Stimulated activated CD4-positive, alpha-beta T cell treated with anti-CD3 and anti-CD28 coated beads, Interleukin-12 subunit alpha, Interleukin-12 subunit beta, amount 100 ng/mL, for 24 hours (primary cell): ENCODE data around the gene ZNF330.

Source experiments
- DNase-seq, 2 experiments: peaks; one replicate each; pipeline ENCODE4 v3.0.0-alpha.2; 2020; ENCODE audit warnings: low read depth in 2 of 2

Gene ZNF330

DNA sequence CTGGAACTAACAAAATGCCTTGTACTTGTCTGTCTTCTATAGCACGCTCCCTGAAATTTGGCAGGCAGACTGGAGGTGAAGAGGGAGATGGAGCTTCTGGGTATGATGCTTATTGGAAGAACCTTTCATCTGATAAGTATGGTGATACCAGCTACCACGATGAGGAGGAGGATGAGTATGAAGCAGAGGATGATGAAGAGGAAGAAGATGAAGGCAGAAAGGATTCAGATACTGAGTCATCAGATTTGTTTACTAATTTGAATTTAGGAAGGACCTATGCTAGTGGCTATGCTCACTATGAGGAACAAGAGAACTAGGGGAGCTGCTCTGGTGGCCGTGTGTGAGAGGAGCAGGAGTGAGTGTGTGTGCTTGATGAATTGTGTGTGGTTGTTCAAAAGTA is 13.0 kb downstream of the ZNF330 start:
- DNase-seq = no peak

DNA sequence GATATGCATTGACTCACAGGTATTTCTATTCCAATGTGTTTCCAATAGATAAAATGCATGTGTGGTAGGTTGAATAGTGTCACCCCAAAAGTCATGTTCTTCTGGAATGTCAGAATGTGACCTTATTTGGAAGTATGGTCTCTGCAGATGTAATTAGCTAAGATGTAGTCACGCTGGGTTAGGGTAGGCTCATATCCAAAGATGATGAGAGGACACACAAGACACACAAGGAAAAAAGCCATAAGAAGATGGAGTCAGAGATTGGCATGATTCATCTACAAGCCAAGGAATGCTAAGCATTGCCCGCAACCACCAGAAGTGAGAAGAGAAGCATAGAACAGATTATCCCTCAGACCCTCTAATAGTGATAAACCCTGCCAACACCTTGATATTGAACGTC is 17.5 kb downstream of the ZNF330 start:
- no peak for DNase-seq

DNA sequence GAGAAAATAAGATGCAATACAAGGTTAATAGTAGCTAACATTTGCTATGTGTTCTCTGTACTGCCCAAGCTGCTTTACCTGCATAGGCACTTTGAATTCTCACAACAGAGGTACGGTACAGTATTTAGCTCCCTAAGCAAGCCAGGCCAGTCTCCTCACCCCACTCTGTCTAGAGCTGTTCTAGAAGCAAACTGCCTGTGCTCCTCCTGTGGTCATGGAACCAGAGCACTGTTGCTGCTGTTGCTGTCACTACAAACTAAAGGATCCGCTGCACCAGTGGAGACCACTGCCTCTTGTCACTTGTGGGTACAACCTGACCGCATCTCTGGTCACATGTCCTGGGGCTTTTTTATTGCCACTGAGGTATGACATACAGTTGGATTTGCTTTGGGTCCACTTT is 19.6 kb downstream of the ZNF330 start:
- DNase-seq = no peak

DNA sequence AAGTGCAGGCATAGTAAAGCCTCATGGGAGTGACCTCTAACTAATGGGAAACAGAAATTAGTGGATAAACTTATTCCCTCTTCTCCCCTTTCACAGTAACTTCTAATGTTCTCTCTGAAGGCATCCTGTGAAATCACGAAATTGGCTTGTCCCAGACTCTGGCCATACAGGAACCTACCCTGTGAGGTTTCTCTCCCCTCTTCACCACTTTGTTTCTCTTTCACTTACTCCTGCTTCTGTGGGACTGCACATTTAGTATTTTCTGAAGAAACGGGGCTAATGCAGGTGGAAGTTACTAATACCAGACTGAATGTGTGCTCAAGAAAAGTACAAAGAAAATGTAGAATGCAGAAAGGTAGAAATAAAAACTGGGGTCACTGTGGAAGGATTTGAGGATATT is 20.0 kb downstream of the ZNF330 start:
- DNase-seq = no peak

DNA sequence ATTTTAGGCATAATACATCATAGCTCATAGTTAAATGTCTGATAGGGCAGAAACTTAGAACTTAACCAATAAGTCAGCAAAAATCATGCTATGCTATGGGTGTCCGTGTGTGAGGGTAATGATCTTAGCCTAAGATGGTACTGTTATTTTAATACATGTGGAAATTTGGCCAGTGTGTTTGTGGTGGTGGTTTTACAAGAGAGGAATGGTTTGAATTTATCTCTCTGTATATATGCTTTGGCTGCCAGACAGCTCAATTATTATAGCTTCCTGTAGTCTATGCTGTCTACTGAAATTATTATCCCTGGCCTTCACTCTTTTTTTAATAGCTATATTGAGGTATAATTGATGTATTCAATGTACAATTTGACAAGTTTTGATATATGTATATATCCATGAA is 21.3 kb downstream of the ZNF330 start:
- no peak for DNase-seq

DNA sequence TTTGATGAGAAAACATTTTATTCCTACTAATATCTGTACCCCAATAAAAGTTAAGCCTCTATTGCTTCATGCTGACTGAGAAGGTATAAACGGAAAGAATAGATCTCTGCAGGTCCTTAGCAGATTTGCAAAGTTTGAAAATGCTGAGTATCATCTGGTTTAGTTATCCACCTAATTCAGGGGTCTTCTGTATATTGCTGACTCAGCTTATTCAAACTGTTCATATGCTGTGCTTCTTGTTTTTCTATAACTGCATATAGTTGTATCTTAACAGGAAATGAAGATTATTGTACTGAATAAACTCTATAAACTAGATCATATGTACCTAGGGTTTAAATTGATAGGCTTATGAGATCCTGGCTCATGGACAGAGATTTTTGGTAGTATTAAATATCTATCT is 23.7 kb downstream of the ZNF330 start:
- DNase-seq = no peak

DNA sequence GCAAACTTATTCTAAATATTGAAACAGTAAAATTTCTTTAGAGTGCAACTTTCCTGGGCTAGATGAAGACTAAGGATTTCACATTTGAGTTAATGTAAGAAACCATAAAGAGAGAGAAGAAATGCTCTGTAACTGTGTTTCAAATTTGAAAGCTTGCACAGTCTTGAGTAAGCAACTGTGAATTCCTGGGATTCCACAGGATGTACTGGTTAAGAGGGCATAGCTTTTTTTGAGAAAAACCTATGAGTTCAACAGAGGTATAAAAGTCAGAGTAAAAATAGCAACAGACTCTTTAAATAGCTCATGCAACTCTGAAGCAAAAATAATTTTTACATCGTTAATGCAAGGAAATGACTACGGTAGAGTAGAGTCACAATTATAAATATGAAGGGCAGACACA is 25.5 kb downstream of the ZNF330 start:
- DNase-seq = no peak

DNA sequence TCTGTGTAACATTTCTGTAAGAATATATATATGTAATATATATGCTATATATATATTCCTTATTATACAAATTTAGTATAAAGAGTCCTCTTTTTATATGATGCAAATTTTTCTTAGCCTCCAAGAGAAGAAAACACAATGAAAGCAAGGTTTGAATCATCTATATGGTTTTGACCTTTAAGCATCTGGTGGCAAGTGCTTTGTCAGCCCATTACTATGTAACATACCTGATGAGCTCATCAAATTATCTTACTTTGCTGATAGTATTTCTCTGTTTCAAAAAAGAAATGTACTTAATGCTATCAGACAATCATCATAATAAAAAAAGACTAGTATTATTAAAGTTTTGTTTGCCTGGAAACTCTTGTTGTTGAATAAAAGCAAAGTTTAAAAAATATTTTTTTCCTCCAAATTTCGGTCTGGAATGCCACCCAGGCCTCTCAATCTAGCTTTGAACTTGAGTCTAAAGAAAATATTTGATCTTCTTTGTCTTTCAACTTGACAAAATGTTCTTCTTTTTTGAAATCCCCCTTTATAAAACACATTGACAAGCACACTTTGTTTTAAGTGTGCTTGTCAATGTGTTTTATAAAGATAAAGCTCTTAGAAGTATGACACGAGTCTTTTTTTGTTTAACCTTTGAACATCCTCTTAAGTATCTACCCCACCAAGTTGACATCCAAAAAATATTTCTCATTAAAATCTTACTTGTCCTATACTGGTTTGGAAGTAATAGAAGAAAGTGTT is 26.2 kb downstream of the ZNF330 start:
- no peak for DNase-seq

DNA sequence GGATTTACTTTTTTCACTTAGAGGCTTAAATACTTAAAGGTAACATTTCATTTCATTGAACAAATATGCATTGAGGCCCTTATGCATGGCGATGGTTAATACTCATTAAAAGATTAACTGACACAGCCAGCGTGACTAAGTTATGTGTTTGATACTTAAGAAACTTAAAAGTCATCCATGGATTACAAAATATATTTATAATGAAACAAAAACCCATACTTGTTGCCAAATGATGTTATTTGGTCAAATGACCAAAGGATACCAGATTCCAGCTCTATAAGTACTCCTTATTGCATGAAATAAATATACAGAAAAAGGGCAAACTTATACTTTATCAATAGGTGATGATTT is 26.7 kb downstream of the ZNF330 start:
- DNase-seq = no peak

DNA sequence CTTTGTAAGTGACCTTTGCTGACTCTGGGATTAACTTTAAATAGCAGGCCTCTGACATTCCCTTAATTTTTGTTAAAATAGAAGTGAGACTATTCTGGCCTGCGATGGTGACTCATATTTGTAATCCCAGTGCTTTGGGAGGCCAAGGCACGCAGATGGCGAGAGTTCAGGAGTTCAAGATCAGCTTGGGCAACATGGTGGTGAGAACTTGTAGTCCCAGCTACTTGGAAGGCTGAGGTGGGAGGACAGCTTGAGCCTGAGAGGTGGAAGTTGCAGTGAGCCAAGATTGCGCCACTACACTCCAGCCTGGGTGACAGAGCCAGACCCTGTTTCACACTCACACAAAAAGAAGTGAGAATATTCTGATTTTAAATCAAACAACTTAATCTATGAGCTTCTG is 27.3 kb downstream of the ZNF330 start:
- no peak for DNase-seq

DNA sequence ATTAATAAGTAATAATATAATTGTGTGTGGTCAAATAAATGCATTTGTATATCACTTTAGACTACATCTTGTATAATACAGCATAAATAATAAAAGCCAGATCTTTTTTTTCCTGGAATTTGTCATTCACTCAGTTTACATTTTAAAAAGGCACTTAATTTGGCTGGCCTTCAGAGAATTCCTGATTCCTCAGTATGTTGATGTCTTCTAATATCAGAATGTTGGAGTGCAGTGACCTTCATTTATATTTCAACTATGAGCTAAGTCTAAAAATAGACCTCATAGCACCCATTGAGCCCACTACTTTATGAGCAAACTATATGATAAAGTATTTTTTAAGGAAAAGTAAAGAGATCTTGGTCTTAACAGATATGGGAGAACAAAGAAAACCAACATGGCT is 27.8 kb downstream of the ZNF330 start:
- no peak for DNase-seq

DNA sequence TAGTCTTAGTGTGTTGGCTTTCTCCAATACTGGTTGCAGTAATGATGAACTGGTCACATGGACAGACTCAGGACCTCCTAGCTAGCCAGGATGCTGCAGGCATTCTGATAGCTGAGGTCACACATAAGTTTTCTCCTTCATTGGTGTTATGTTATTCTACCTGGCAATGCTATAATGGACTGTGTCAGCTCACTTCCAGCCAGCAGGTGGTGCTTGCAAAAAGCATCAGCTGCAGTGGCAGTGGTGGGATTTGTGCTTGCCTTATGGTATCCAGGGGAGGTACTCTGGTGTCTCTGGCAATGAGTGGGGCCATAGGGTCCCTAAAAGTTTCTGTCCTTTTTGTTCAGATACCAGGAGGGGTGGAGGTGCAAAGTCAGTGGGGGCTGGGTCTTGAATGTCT is 33.6 kb downstream of the ZNF330 start:
- no peak for DNase-seq

DNA sequence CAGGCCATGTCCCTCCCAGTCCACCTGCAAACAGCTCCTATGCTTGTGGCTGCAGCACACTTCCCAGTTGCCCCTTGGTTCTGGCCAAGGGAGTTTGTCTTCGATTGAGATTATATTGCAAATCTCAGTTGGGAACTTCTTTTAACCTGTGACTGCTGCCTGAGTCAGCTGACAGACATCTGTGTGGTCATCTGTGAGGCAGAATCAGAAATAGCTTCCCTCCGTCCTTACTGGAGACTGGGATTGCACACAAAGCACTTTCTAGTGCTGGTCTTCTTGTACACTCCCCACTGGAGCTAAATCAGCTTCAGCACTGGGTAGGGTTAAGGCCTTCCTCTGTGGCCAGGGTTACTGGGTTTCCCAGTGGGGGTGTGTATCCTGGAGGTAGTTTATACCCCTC is 34.3 kb downstream of the ZNF330 start:
- DNase-seq = no peak

DNA sequence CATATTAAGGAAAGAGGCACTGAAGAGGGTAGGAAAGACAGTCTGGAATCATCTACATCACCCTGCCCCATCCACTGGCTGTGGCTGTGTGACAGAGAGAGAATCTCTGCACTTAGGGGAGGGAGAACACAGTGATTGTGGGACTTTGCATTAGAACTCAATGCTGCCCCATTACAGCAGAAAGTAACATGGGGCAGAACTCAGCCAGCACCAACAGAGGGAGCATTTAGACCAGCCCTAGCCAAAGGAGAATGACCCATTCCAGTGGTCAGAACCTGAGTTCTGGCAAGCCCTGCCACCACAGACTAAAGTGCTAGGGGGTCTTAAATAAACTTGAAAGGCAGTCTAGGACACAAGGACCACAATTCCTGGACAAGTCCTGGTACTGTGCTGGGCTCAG is 37.9 kb downstream of the ZNF330 start:
- no peak for DNase-seq

DNA sequence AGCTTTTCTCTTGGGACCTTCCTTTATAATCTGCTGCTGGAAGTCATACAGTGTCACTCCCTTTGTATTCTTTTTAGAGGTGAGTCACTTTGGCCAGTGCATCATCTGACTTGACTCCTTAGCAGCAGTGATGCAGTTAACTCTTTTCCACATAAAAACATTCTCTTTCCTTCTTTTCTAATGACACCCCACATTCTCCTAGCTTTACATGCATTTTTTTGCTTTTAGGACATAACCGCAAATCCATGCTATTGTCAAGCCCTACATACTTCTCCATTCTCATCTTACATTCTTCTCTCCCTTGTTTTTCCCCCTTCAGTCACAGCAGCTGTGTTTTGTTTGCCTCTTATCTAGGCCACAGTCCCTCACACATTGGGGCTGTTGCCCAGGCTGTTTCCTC is 55.1 kb downstream of the ZNF330 start:
- no peak for DNase-seq

DNA sequence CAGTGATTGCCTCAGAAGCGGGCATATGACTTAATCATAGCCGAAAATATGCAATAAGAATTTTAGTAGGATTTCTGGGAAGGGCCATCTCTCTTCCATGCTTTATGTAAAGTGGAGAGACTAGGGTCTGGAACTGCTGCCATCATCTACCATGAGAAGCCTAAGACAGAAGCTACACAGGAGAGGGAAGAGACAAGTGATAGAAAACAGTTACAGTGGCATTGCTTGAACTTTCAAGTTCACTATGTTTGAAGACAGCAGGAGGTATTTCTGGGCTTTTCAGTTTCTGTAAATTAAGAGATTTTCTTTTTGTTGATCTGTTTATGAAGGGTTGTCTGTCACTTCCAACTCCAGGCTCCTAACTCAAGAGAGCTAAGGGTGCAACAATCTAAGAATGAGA is 62.5 kb downstream of the ZNF330 start:
- DNase-seq = no peak

DNA sequence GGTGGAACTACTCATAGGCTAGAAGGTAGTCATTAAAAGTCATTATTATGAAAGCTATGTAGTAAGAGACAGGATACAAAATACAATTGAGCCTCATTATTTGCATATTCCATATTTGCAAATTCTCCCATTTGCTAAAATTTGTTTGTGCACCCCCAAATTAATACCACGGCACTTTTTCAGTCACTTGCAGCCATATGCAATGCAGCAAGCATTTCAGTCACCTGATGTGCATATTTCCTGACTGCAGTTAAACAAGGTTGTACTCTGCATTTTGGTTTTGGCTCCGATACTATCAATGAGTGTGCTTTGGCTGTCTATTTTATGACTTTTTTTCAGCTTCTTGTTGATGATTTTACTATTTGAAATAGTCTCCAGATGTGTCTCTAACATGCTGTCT is 62.9 kb downstream of the ZNF330 start:
- DNase-seq = no peak
